ENCODE measurements around the gene CFAP97D2.
"Not testable (repeated sequence)": the region's sequence is repeated elsewhere in the genome, so short reads cannot be mapped to it uniquely, and the experiment has no call there.

Gene CFAP97D2

DNA sequence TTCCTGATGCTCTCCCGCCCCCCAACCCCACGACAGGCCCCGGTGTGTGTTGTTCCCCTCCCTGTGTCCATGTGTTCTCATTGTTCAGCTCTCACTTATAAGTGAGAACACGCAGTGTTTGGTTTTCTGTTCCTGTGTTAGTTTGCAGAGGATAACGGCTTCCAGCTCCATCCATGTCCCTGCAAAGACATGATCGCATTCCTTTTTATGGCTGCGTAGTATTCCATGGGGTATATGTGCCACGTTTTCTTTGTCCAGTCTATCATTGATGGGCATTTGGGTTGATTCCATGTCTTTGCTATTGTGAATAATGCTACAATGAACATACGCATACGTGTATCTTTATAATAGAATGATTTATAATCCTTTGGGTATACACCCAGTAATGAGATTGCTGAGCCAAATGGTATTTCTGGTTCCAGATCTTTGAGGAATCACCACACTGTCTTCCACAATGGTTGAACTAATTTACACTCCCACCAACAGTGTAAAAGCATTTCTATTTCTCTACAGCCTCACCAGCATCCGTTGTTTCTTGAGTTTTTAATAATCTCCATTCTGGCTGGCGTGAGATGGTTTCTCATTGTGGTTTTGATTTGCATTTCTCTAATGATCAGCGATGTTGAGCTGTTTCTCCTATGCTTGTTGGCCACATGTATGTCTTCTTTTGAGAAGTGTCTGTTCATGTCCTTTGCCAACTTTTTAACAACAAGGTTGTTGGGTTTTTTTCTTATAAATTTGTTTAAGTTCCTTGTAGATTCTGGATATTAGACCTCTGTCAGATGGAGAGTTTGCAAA is 20.0 kb upstream of the CFAP97D2 start:
- DNase-seq: not testable (repeated sequence)

DNA sequence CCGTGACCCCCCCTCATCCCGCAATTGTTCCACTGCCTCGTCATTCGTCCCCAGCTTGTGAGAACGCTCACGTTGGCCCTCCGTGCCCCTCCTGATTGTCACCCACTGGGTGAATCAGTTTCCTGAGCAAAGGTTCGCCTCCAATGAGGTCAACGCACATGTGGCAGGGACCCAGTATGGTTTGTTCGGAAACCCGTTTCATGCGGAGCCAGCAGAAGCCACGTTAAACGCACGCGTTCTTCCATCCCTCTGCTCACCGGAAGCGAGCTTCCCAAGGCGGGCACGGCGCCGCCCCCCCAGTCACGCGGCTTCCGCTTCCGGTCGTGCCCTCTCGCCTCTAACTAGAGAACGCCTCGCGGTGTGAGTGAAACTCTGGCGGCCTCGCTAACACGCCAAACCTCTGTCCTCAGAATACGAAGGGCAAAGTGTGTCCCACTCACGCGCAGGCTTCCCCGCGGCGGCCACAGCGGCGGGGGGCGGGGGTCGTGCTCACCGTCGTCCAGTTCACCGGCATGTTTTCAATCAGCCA is 18.0 kb upstream of the CFAP97D2 start:
- no peak for DNase-seq

DNA sequence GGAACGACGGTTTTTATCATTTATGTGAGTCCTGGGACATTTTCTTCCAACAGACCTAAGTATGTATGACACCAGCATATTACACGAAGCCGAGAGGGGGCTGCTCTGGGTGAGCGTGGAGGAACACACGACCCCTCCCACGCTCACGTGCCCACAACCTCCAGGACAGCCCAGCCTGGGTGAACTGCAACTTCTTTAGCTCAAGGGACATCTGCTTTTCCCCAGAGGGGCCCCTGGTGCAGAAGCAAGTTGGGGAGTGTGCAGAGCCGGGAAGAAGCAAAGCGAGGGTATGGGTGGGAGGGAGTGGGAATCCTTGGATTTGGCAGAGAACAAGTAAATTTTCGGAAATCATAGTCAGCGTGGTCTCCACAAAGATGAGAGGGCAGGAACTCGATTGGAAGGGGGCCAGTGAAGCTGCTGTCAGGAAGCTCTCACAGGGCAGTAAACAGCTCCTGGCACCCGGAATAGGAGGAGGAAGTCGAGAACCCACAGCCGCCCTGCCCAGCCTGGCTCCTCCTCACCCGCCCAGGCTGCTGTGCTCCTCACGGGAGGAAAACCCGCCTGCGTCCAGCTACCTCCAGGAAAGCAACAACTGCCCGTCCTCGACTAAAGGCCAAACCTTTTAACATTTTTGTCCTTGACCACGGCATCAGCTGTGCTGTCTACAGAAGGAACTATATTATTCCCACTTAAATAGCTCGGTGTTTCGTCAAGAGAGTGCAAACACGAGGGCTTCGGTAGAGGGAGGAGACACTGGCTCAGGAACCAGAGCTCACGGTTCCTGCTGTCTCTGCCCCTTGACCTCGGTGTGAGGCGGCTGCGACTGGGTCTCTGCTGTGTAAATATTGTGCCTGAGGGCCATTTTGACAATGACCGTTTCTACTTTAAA is 17.2 kb upstream of the CFAP97D2 start:
- no peak for DNase-seq

DNA sequence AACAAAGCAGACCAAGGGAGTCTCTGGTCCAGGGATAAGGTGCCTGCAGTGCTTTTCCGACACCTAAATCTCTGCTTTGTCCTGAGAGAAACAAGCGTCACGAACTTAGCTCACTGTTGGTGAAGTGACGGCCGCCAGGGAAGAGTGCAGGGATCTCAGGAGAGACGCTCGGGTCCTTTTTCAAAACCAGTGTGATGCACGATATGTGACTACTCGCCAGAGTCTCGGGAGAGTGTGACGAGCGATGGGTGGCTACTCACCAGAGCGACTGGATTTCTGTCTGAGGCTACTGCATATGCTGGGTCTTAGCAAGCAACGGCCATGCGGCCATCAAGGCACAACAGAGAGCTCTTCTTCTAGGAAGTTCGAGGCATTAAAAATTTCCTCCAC is 16.5 kb upstream of the CFAP97D2 start:
- no peak for DNase-seq

DNA sequence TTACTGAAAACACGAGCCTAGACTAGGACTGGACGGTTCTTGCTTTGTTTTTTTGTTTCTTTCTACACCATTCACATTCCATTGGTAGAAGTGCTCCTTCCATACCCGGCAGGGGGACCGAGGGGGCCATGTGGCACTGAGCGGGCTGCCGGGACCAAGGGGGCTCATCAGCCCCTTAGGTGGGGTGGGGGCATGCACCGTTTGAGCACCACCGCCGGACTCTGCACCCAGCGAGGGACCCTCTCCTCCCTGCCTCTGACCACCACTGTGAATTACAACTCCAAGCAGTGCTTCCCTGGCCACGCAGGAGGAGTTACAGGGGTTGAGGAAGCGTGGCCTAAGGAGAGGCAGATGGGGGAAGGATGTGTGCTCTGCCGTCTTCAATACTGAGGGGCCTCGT is 15.0 kb upstream of the CFAP97D2 start:
- DNase-seq: no peak

DNA sequence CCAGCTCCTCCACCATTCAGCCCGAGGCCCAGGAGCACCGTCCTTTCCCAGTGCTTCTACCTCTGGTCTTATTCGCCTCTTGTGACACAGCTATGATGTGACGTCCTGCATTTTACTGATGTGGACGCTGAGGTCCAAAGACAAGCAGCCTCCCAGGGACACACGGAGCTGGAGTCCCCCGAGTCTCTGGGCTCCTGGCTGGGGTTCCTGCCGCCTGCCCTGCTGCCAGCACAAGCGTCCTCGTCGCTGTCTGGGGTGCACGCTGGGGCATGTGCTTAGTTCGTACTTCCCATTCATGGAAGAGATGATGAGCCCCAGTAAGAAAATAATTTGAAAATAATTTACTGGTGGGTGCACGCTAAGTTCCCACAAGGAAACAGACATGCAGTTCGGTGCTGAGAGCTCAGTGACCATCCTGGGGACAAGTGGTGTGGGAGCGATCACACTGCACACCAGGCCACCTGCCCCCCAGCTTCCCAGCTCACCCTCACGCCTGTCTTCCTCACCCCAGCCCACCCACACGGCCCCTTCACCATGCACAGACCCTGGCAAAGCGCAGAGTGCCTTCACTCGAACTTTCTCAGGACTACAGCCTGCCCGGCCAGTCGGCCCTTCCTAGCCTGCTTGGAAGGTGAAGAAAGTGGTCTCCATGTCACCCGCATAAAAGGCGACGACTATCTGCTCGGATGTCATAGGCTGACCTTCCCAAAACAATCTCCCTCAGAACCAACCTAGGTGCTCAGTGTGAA is 14.2 kb upstream of the CFAP97D2 start:
- DNase-seq: no peak

DNA sequence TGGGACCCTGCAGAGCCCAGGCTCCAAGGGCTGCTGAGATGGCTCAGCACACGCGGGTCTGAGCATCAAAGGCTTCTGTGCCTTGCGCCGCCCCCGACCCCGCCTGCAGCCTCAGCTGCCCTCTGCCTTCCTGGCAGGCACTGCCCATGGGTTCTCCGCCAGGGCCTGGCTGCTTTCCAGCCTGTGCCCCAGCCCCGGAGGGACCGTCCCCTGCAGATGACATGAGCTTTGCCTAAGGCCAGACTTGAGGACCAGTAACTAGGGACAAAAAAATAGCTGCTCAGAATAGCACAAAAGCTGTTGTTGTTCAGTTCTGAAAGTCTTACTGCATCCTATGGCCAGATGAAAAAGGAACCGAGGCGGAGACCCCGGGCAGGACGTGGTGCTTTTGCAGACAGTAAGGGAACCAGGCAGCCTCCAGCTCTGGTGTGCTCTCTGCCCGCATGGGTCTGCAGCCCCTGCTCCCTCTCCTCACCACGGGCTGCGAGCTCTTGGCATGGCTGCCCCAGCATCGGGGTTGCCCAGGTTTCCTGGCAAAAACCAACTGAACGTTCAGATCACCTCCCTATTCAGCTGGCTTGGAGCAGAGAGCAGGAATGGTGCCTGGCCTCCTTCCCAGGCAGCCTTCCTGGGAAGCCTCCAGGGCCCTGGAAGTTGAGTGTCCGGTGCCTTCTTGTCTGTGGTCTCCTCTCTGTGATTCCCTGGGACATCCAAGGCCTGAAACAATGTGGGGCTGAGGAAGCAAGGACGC is 12.5 kb upstream of the CFAP97D2 start:
- no peak for DNase-seq

DNA sequence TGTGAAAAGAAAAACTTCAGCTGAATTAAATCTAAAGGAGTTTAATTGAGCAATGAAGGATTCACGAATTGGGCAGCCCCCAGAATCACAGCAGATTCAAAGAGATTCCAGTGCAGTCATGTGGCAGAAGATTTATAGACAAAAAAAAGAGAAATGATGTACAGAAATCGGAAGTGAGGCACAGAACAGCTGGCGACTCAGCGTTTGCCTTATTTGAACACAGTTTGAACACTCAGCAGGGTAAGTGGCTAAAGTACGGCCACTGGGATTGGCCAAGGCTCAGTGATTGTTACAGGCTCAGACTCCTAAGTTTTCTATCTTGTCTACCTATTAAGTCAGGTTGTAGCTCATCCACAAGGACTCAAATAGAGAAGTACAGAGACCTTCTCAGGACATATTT is 11.6 kb upstream of the CFAP97D2 start:
- DNase-seq: no peak

DNA sequence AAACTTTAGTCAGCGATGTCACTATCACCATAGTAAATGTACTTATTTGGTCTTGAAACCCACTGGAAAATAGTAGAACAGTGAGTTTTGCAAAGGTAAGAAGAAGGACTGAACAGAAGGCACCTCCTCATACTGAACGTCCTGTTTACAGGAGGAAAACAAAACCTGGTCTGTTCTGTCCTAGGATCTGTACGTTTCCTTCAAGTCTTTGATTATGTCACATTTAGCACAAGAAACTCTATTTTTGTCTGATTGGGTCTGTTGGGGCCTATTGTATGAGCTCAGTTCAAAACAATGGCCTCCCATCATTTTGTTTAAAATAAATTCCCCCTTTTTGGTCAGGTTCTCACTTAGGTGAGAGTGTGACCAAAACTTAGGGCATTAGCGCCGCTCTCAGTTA is 11.2 kb upstream of the CFAP97D2 start:
- DNase-seq: no peak

DNA sequence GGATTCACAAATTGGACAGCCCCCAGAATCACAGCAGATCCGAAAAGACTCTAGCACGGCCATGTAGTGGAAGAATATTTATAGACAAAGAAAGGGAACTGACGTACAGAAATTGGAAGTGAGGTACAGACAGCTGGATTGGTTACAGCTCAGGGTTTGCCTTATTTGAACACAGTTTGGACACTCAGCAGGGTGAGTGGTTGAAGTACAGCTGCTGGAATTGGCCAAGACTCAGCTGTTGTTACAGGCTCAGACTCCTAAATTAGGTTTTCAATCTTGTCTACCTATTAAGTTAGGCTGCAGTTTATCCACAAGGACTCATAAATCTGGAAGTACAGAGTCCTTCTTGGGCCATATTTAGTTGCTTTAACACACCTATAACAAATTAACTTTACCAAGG is 5.8 kb upstream of the CFAP97D2 start:
- DNase-seq: no peak

DNA sequence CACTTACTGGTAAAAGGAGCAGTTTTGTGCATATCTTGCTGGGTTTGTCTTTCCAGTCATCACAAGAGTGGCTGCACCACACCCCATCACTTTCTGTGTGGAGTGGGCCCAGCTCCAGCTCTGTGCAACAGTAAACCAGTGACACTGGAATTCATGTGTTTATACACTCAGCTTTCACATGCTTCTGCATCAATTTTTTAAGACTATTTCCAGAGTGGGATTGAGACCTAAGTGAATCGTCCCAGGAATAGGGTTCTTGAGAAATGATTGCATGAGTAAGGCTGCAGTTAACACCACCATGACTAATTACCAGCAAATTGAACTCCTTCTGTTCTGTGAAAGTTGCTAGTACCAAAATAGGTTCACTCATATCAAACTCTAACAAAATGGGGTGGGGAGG is 5.3 kb upstream of the CFAP97D2 start:
- DNase-seq: no peak

DNA sequence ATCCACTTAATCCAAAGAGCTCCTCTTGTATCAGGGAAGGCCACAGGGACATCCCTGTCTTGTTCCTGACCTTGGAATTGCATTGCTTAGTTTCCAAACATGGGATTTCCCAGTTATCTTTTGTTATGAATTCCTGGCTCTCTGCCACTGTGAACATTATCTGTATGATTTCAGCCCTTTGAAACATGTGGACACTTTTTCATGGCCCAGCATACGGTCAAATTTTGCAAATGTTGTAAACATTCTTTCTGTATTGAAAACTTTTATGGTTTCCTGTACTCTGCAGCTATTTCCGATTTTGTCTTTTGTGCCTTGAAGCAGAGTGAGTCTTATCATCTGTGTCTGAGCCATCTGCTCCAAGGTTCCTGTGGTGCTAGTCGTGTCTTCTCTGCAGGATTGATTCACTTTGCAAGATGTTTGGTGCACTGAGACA is 4.5 kb upstream of the CFAP97D2 start:
- DNase-seq: no peak

DNA sequence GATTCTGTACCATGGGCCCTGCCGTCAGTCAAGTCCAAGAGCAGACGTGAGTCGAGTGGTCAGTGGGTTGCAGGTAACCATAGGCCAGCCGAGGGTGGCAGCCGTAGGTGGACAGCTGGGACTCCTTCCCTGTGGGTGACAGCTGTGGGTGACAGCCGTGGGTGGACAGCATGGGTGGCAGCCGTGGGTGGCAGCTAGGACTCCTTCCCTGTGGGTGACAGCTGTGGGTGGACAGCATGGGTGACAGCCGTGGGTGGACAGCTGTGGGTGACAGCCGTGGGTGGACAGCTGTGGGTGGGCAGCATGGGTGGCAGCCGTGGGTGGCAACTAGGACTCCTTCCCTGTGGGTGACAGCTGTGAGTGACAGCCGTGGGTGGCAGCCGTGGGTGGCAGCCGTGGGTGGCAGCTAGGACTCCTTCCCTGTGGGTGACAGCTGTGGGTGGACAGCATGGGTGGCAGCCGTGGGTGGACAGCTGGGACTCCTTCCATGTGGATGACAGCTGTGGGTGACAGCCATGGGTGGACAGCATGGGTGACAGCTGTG is 2.6 kb upstream of the CFAP97D2 start:
- DNase-seq: not testable (repeated sequence)

DNA sequence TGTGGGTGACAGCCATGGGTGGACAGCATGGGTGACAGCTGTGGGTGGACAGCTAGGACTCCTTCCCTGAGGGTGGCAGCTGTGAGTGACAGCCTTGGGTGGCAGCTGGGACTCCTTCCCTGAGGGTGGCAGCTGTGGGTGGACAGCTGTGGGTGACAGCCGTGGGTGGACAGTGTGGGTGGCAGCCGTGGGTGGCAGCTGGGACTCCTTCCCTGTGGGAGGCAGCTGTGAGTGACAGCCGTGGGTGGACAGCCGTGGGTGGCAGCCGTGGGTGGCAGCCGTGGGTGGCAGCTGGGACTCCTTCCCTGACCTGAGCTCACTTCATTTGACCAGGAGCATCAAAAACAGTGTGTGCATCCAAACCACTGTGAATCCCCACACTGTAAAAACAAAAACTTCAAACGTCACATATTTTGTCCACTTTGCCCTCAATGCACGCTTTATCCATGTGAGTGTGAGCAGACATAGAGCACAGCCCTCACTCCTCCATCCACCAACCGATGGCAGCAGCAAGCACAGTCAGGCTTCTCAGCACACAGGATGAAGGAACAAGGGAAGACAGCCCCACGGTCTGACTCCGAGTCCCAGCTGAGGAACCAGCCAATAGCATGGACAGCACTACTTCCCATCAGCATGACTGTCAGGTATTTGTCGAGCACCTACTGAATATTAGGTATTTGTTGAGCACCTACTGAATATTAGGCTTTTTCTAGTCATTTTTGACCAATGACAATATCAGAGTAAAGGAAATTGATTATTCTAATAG is 1.6 kb upstream of the CFAP97D2 start:
- no peak for DNase-seq

DNA sequence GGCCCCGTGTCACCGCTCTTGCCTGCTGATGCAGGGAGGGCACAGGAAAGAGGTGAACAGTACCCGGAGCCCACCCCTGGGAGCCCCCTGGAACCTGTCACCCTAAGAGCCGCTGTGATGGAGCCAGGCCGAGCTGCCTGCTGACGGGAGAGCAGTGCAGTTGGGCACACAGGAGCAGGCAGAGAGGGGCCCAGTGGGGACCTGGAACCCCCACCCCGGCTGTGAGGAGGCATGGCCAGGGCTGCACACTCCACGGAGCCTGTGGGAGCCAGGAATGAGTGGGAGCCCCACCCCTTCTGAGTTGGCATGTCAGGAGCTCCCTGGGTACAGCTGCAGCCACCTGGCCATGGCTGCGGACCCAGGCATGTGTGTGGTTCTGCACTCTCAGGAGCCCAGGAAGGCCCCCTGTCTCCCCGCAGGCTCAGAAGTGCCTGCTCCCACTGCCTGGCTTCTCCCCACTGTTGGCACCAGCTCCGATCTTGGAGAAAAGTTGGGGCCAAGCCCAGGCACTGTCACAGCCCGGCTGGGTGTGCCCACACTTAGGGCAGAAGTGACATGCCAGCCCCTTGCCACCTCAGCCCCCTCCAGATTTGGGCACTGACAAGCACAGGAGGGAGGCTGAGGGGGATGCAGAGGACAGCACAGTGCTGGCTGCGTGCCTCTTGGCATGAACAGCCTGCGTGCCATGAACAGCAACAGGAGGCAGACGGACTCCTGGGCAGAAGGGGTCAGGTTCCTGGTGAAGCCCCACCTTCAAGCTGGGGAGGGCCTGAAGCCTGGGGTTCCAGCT is 6.3 kb downstream of the CFAP97D2 start:
- DNase-seq: no peak

DNA sequence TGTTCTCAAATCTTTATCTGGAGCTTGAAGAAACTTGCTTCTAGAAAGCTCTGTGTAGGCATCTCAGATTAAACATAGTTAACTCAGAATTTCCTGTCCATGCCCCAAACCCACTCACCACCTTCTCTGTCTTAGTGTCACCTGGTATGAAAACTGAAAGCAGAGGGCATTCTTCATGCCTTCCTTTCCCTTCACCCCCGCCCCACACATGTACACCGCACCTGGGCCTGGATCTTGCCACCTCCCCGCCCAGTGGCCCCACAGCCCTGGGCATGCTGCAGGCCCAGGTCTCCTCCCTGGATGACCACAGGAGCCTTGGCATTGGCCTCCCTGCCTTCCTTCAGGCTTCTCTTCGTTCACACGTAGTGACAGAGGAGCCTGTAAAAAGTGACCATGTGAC is 15.8 kb downstream of the CFAP97D2 start:
- DNase-seq: no peak

DNA sequence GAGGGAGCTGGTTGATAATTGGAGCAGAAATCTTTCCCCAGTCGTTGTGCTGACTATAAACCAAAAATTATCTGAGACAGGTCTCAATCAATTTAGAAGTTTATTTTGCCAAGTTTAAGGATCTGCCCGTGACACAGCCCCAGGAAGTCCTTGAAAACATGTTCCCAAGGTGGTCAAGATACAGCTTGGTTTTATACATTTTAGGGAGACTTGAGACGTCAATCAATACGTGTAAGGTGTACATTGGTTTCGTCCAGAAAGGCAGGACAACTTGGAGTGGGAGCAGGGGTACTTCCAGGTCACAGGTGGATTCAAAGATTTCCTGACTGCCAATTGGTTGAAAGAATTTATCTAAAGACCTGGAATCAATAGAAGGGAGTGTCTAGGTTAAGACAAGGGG is 17.6 kb downstream of the CFAP97D2 start:
- DNase-seq: no peak

DNA sequence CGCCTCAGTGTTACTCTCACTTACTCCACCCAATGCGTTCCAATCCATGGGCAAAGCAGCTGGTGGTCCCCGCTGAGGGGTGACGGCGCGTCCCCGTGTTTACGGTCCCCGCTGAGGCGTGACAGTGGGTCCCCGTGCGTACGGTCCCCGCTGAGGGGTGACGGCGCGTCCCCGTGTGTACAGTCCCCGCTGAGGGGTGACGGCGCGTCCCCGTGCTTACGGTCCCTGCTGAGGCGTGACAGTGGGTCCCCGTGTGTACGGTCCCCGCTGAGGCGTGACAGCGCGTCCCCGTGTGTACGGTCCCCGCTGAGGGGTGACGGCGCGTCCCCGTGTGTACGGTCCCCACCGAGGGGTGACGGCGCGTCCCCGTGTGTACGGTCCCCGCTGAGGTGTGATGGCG is 19.5 kb downstream of the CFAP97D2 start:
- DNase-seq: no peak

DNA sequence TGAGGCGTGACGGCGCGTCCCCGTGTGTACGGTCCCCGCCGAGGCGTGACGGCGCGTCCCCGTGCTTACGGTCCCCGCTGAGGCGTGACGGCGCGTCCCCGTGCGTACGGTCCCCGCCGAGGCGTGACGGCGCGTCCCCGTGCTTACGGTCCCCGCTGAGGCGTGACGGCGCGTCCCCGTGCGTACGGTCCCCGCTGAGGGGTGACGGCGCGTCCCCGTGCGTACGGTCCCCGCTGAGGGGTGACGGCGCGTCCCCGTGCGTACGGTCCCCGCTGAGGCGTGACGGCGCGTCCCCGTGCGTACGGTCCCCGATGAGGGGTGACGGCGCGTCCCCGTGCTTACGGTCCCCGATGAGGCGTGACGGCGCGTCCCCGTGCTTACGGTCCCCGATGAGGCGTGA is 20.5 kb downstream of the CFAP97D2 start:
- DNase-seq: not testable (repeated sequence)

DNA sequence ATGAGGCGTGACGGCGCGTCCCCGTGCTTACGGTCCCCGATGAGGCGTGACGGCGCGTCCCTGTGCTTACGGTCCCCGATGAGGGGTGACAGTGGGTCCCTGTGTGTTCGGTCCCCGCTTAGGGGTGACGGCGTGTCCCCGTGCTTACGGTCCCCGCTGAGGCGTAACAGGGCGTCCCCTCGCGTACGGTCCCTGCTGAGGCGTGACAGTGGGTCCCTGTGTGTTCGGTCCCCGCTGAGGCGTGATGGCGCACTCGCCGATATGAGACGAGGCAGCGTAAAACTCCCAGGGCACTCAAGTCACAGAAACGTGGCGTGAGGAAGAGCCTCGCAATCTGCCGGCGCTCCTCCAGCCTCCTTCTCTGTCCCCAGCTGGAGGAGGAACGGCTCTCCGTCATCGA is 20.9 kb downstream of the CFAP97D2 start:
- no peak for DNase-seq
